ENCODE data around the gene TUT7.

The TUT7 gene

GRCh38 chr9:86262492-86262891, 91.7 kb downstream of the TUT7 start:
- Histone ChIP-seq H3K36me3 (ENCODE audit: control insufficient read depth, insufficient read depth, low read length) (peaks cover 5% of the 10 kb centered on the region), H3K4me3 (replicated peaks; ENCODE audit: low read depth, low read length) (no peak overlapping the region), H3K27me3 (replicated peaks; ENCODE audit: control insufficient read depth, insufficient read depth, low read length) (no peaks in the 10 kb centered on the region)
- TF ChIP-seq CTCF (IDR thresholded peaks at IDR 0.05; ENCODE audit: insufficient read depth, low read length, poor library complexity, severe bottlenecking): no peak
- no peak for DNase-seq (ENCODE audit: extremely low read depth, insufficient read length)

- TF ChIP-seq CTCF (IDR thresholded peaks at IDR 0.05; ENCODE audit: insufficient read depth, low read length, poor library complexity, severe bottlenecking): no peak
- Histone ChIP-seq H3K27me3 (replicated peaks; ENCODE audit: control insufficient read depth, insufficient read depth, low read length) (no peaks in the 10 kb centered on the region), H3K4me3 (replicated peaks; ENCODE audit: low read depth, low read length) (no peak within 1 kb of the TSS), H3K36me3 (ENCODE audit: control insufficient read depth, insufficient read depth, low read length) (peaks cover 5% of the 10 kb centered on the region)
- no peak for DNase-seq (ENCODE audit: extremely low read depth, insufficient read length)
Measured at GRCh38 chr9:86259557-86259956, 94.7 kb downstream of the TUT7 start, which contains the start of gene C9orf153. C9orf153 (minus strand) TSS chr9:86259657; CDS start chr9:86229603, 30,054 bp downstream.

- no peaks in the 10 kb centered on the region for H3K36me3 ChIP-seq (ENCODE audit: control insufficient read depth, insufficient read depth, low read length)
- no peaks in the 10 kb centered on the region for H3K27me3 ChIP-seq (replicated peaks; ENCODE audit: control insufficient read depth, insufficient read depth, low read length)
- no peak overlapping the region for H3K4me3 ChIP-seq (replicated peaks; ENCODE audit: low read depth, low read length)
- no peak for DNase-seq (ENCODE audit: extremely low read depth, insufficient read length)
- no peak for TF ChIP-seq CTCF (IDR thresholded peaks at IDR 0.05; ENCODE audit: insufficient read depth, low read length, poor library complexity, severe bottlenecking)
Measured at GRCh38 chr9:86257391-86257790, 96.8 kb downstream of the TUT7 start.

GRCh38 chr9:86256653-86257052, 97.6 kb downstream of the TUT7 start:
- H3K36me3 ChIP-seq (ENCODE audit: control insufficient read depth, insufficient read depth, low read length): no peaks in the 10 kb centered on the region
- DNase-seq (ENCODE audit: extremely low read depth, insufficient read length): no peak

GRCh38 chr9:86253577-86253976, 100.6 kb downstream of the TUT7 start:
- no peak for TF ChIP-seq CTCF (IDR thresholded peaks at IDR 0.05; ENCODE audit: insufficient read depth, low read length, poor library complexity, severe bottlenecking)
- DNase-seq (ENCODE audit: extremely low read depth, insufficient read length): no peak
- H3K27me3 ChIP-seq (replicated peaks; ENCODE audit: control insufficient read depth, insufficient read depth, low read length): no peaks in the 10 kb centered on the region
- H3K4me3 ChIP-seq (replicated peaks; ENCODE audit: low read depth, low read length): no peak overlapping the region
- H3K36me3 ChIP-seq (ENCODE audit: control insufficient read depth, insufficient read depth, low read length): no peaks in the 10 kb centered on the region

More at GRCh38 chr9:86256653-86257052, 97.6 kb downstream of the TUT7 start:
- TF ChIP-seq CTCF (IDR thresholded peaks at IDR 0.05; ENCODE audit: insufficient read depth, low read length, poor library complexity, severe bottlenecking): no peak
- Histone ChIP-seq H3K27me3 (replicated peaks; ENCODE audit: control insufficient read depth, insufficient read depth, low read length) (no peaks in the 10 kb centered on the region), H3K4me3 (replicated peaks; ENCODE audit: low read depth, low read length) (no peak overlapping the region)

GRCh38 chr9:86252870-86253269, 101.3 kb downstream of the TUT7 start:
- no peak for TF ChIP-seq CTCF (IDR thresholded peaks at IDR 0.05; ENCODE audit: insufficient read depth, low read length, poor library complexity, severe bottlenecking)
- Histone ChIP-seq H3K27me3 (replicated peaks; ENCODE audit: control insufficient read depth, insufficient read depth, low read length) (no peaks in the 10 kb centered on the region), H3K4me3 (replicated peaks; ENCODE audit: low read depth, low read length) (no peak overlapping the region), H3K36me3 (ENCODE audit: control insufficient read depth, insufficient read depth, low read length) (no peaks in the 10 kb centered on the region)
- no peak for DNase-seq (ENCODE audit: extremely low read depth, insufficient read length)
